ENCODE results near the gene STEAP1.

GRCh38 chr7:90180011-90180585, 25.8 kb downstream of the STEAP1 start:
- TF ChIP-seq CTCF (IDR thresholded peaks at IDR 0.05), result no peak
- no peak for TF ChIP-seq POLR2A (IDR thresholded peaks at IDR 0.05)
